Subcutaneous adipose tissue (tissue), 4 donors: ENCODE results near the gene OXSR1. TPM values are rescaled to one million over a fixed set of nuclear protein-coding genes. Genes with fewer than 3 reads are reported as not detected.

Experiments used
- CTCF ChIP-seq: fragments of 450-650 bp; IDR thresholded peaks from one replicate; pipeline ENCODE4 v1.5.1; 2016; ENCODE audit warnings: low read depth, mild to moderate bottlenecking, control low read depth, antibody characterized with exemption, moderate library complexity
- total RNA-seq, 4 donors: library from RNA; depleted of rRNA; stranded (reverse); fragments of >200 nt; gene quantifications; one replicate each; pipeline ENCODE4 v1.1.0, GENCODE V29; 2016

Gene OXSR1
- total RNA-seq, 4 donors from 2014 or later, result 30.0 to 49.6 (median 33.0) TPM

DNA sequence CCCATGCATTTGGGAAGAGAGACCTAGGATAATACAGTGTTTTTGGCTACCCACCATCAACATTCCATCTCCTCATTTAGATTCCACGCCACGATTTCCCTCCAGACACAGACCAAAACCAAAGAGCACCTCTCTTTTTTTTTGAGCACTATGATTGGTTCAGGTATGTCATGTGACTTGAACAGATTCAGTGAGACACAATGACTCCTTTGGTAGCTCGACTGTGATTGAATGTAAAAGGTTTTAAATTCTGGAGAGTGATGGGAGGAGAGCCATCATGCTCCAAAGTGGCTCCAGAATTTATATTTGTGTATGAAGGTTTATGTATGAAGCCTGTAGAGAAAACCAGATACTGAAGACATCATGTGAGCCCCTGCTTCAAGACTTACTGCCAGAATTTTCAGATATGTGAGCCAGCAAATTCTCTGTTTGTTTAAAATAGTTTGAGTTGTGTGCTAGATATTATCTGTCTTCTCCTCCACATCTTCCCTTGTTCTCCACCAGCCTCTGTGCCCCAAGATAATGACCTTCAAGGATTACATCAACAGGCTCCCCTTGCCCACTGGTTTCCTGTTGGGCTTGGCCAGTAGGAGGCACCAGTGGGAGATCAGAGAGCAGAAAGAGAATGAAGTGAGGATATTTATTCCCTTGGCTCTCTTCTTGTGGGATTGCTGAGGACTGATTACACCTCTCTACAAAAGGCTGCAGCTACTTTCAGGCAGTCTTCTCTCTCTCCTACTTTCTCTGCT, 14.4 kb upstream of the OXSR1 start:
- no peak for TF ChIP-seq CTCF

DNA sequence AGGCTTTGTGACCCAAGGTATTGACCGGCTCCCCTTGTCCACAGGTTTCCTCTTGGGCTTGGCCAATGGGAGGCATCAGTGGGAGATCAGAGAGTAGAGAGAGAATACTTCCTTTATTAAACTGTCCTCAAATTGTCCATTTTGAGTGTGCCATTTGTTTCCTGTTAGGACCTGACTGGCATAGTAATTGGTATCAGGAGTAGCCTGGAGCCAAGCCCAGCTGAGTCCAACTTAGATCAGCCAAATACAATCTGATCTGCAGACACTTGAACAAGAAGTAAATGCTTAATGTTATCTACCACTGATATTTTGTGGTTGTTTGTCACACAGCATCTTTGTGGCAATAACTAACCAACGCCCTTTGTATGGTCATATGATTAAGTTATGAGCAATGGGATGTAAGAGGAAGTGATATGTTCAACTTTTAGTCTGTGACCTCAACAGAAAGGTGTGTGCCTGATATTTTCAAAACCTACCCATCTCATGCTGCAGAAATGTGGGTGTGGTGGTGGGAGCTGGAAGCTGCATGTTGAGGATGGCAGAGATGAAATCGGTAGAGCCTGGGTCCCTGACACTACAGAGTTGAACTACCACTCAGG, 13.6 kb upstream of the OXSR1 start:
- TF ChIP-seq CTCF, result no peak

GRCh38 chr3:38152609-38153008, 12.7 kb upstream of the OXSR1 start:
- TF ChIP-seq CTCF, result no peak

GRCh38 chr3:38153221-38153620, 12.1 kb upstream of the OXSR1 start:
- no peak for TF ChIP-seq CTCF

DNA sequence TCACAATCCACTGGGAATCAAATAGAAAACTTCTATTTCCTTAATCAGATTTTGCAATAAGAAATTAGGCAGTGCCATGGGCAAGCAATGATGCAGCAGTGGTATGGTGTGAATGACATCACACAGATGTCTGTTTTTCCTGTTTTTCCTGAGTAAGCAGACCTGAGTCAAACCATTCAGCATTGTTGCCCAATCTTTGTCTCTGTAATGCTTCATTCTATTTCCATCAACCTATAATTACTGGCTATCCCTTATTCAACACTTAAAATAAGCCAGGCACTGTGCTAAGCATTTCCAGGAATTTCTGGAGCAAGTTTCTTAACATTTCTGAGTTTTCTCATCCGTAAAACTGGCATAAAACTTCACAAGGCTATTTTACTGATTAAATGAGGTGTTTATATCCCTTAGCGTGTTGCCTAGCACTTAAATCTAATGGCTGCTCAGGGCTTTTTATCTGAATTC, 11.3 kb upstream of the OXSR1 start:
- TF ChIP-seq CTCF, result no peak

GRCh38 chr3:38154625-38155255, 10.6 kb upstream of the OXSR1 start:
- no peak for TF ChIP-seq CTCF

DNA sequence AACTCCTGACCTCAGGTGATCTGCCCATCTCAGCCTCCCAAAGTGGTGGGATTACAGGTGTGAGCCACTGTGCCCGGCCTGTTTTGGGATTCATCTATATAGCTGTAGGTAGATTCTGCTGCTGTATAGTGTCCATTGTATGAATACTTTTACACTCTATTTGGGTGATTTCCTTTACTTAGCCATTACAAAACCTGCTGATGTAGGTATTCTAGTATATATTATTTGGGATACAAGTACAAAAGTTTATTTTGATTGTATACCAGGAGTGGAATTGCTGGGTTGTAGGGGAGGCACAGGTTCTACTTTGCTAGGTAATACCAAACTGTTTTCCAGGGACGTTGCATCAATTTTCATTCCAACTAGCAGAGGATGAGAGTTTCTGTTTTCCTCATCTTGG, 9.5 kb upstream of the OXSR1 start:
- TF ChIP-seq CTCF, result no peak
